K562 (cell line): Measurements from ENCODE around the gene SUPT20H. TPM values are rescaled to one million over a fixed set of nuclear protein-coding genes. Genes with fewer than 3 reads are reported as not detected.

Experiments
- ATAC-seq: fragments of 200-7000 bp; cut with Tn5 transposase; 3 replicates; pipeline ENCODE4 v1.9.1; 2020; ENCODE audit warnings: moderate library complexity
- BruUV-seq: library from RNA; stranded (reverse); fragments of 400-500 nt; replicated peaks from 2 replicates; lab custom pipeline; 2021; lab: Mats Ljungman, UMichigan
- CTCF ChIA-PET: fragments of 300-600 bp; formaldehyde crosslinking; extraction: SDS; loops from one replicate; lab custom pipeline; 2021; ENCODE audit warnings: low intra/inter-chr PET ratio; lab: Yijun Ruan, JAX
- POLR2A ChIA-PET: fragments of 300-600, 350-650 bp; sonication (Branson Sonifier 250); formaldehyde crosslinking; extraction: SDS; loops from one replicate; lab custom pipeline; 2021; ENCODE audit warnings: antibody characterized with exemption, inconsistent platforms; lab: Yijun Ruan, JAX
- DNase-seq, 4 experiments: peaks; one replicate each; pipeline versions ENCODE4 v3.0.0 to v3.0.0-alpha.2; 2011 to 2018; ENCODE audit warnings: low spot score in 3 of 4, mixed read lengths in 3 of 4; ENCODE audit errors: extremely low read depth in 1 of 4
- FAIRE-seq: peaks from 2 replicates; lab custom pipeline; 2011; peaks lifted over from hg19 to GRCh38; lab: Jason Lieb, UNC
- H2AFZ ChIP-seq: 2 replicates; pipeline ENCODE4 v1.6.0; 2011; ENCODE audit warnings: low read depth, low read length, control low read depth, inconsistent platforms
- H3K27ac ChIP-seq: fragments of 200-600 bp; 3 replicates; pipeline ENCODE4 v1.8.0; 2011; ENCODE audit warnings: low read depth, mild to moderate bottlenecking, control low read depth, inconsistent platforms, low read length, moderate library complexity, mixed read lengths; ENCODE audit errors: extremely low read depth
- H3K27me3 ChIP-seq, 2 experiments: fragments of 300-600 bp in 1 of 2; 2 replicates in 1 of 2; 3 replicates in 1 of 2; pipeline versions ENCODE4 v1.6.0 to v1.8.0; 2011; ENCODE audit warnings: inconsistent platforms in 2 of 2, low read length in 2 of 2, mild to moderate bottlenecking in 1 of 2, mixed read lengths in 1 of 2, moderate library complexity in 1 of 2; ENCODE audit not compliant: control insufficient read depth in 2 of 2, insufficient read depth in 2 of 2
- H3K36me3 ChIP-seq: fragments of 300-600 bp; 3 replicates; pipeline ENCODE4 v1.8.0; 2011; ENCODE audit warnings: mild to moderate bottlenecking, low read length, inconsistent platforms; ENCODE audit not compliant: control insufficient read depth, insufficient read depth
- H3K4me1 ChIP-seq, 2 experiments: fragments of 200-600 bp in 1 of 2; replicated peaks in 1 of 2; 2 replicates in 1 of 2; 3 replicates in 1 of 2; pipeline versions ENCODE4 v1.5.1 to v1.8.0; 2011; ENCODE audit warnings: inconsistent platforms in 2 of 2, low read length in 2 of 2, mild to moderate bottlenecking in 1 of 2, mixed read lengths in 1 of 2, moderate library complexity in 1 of 2; ENCODE audit not compliant: control insufficient read depth in 2 of 2, insufficient read depth in 2 of 2
- H3K4me2 ChIP-seq: 2 replicates; pipeline ENCODE4 v1.6.1; 2011; ENCODE audit warnings: low read length, control low read depth, inconsistent platforms, mixed read lengths; ENCODE audit not compliant: insufficient read depth
- H3K4me3 ChIP-seq: fragments of 200-600 bp; sonication (generic), shearing (Covaris generic); 2 replicates; pipeline ENCODE4 v1.5.1; 2016; ENCODE audit warnings: control low read depth, inconsistent platforms
- H3K79me2 ChIP-seq: fragments of 200-600 bp; 3 replicates; pipeline ENCODE4 v1.8.0; 2011; ENCODE audit warnings: low read length, inconsistent platforms; ENCODE audit not compliant: control insufficient read depth, insufficient read depth
- H3K9ac ChIP-seq, 2 experiments: 2 replicates each; pipeline versions ENCODE4 v1.6.0 to v1.6.1; 2011; ENCODE audit warnings: low read depth in 2 of 2, low read length in 2 of 2, control low read depth in 1 of 2, inconsistent platforms in 1 of 2, mild to moderate bottlenecking in 1 of 2, mixed read lengths in 1 of 2; ENCODE audit not compliant: insufficient read depth in 1 of 2
- H3K9me1 ChIP-seq: one replicate; pipeline ENCODE4 v1.6.0; 2011; ENCODE audit warnings: inconsistent platforms, mild to moderate bottlenecking, low read length, moderate library complexity; ENCODE audit not compliant: control insufficient read depth, insufficient read depth
- H3K9me3 ChIP-seq: replicated peaks from 2 replicates; pipeline ENCODE4 v1.5.1; 2011; ENCODE audit warnings: low read depth, low read length, inconsistent platforms; ENCODE audit not compliant: control insufficient read depth, insufficient read depth
- H4K20me1 ChIP-seq: replicated peaks from 2 replicates; pipeline ENCODE4 v1.6.1; 2011; ENCODE audit warnings: low read length, inconsistent platforms, mixed read lengths; ENCODE audit not compliant: control insufficient read depth, insufficient read depth
- MED1 ChIP-seq: sonication (generic); formaldehyde crosslinking; IDR thresholded peaks from 2 replicates; pipeline ENCODE4 v1.8.1; 2023; ENCODE audit warnings: missing genetic modification reagents, borderline replicate concordance
- SETDB1 ChIP-seq: IDR thresholded peaks from one replicate; pipeline ENCODE4 v1.6.1; 2012; ENCODE audit warnings: low read length, control low read depth, inconsistent platforms
- ZNF384 ChIP-seq: IDR thresholded peaks from 2 replicates; pipeline ENCODE4 v1.6.1; 2012; ENCODE audit warnings: low read depth, low read length, improper control_type of control experiment
- WGBS: fragments of 100-300 bp; shearing (Covaris generic); methylation state at CpG from one replicate; pipeline ENCODE4 v1.1.6; 2016; ENCODE audit warnings: low coverage, mixed read lengths; ENCODE audit not compliant: insufficient coverage; ENCODE audit errors: missing lambda C conversion rate; 5-methylcytosine and 5-hydroxymethylcytosine counted together
- in situ Hi-C: fragments of 300-500 bp; cut with MboI; formaldehyde crosslinking; loops from 4 replicates; pipeline ENCODE4 v1.15.0; 2018; ENCODE audit warnings: inconsistent platforms, mixed read lengths
- intact Hi-C: fragments of 100-400 bp; cut with micrococcal nuclease; formaldehyde crosslinking; loops from 2 replicates; pipeline ENCODE4 v1.14.2; 2022
- polyA plus RNA-seq, 8 experiments: library from polyadenylated mRNA; depleted of rRNA in 4 of 8; stranded (reverse) in 5 of 8; unstranded in 3 of 8; fragments of >200 nt; fragmentation: Nextera tagmentation in 2 of 8; fragmentation: Illumina TruSeq in 1 of 8; extraction: Ambion mirVana in 2 of 8; extraction: Trizol in 1 of 8; gene quantifications; 2 replicates each; pipeline versions ENCODE4 v1.2.1 to v1.2.3, GENCODE V29; 2011 to 2014; ENCODE audit warnings: inconsistent platforms in 1 of 8, missing spikeins in 1 of 8
- total RNA-seq, 7 experiments: library from RNA; depleted of rRNA in 6 of 7; stranded (reverse); fragments of >200 nt in 6 of 7; fragmentation: Illumina TruSeq in 2 of 7; extraction: Trizol in 2 of 7; gene quantifications; 2 replicates each; pipeline versions ENCODE4 v1.2.1 to v1.2.3, GENCODE V29; 2011 to 2021; ENCODE audit warnings: low replicate concordance in 1 of 7
- TF ChIP-seq, protein P1 (sequence below): fragments of 250-450 bp; sonication (Bioruptor Pico); IDR thresholded peaks from 2 replicates; pipeline ENCODE4 v1.8.0; 2021; ENCODE audit warnings: mild to moderate bottlenecking, moderate library complexity
- TF ChIP-seq, protein P2 (sequence below): sonication (generic); formaldehyde crosslinking; IDR thresholded peaks from 2 replicates; pipeline ENCODE4 v1.8.0; 2023; ENCODE audit warnings: mild to moderate bottlenecking, missing genetic modification reagents
- TF ChIP-seq, protein P3 (sequence below), 2 experiments: IDR thresholded peaks in 1 of 2; conservative IDR thresholded peaks in 1 of 2; 2 replicates each; pipeline ENCODE4 v1.6.1; 2016; ENCODE audit warnings: low read depth in 2 of 2, mild to moderate bottlenecking in 1 of 2, missing compliant biosample characterization in 1 of 2, missing genetic modification characterization in 1 of 2, moderate library complexity in 1 of 2

SUPT20H gene
- total and polyA plus RNA-seq, 9 of the 15 experiments (the other 6 are each of a cell fraction or from before 2014, with no cell fraction given), result 11.4 to 71.8 (median 31.7) TPM

DNA sequence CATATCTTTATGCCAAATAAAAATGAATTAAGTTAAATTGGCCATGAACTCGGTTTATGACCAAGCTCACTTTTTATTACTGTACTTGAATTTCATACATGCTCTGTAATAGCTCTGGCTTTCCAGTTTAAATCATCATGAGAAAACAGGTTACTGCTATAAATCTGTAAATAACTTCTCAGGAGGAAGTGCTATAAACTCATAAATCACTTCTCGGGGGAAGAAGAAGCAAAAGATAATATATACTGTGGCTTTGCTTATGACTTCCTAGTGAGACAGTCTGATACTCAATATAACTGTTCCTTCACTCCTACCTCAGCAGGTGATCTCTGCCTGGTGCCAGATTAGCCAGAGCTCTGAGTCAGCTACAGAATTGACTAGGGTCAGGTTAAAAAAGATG, 12.5 kb downstream of the SUPT20H start:
- no peaks in the 10 kb centered on the region for H3K9me3 ChIP-seq
- no peak overlapping the region for H3K4me3 ChIP-seq
- POLR2A ChIA-PET, result interaction anchor here (1.2 to 1.3 kb wide), 2 partner anchors 9 to 11 kb away, joined by 3 read pairs; no protein-coding TSS in a partner anchor
- H3K4me1 ChIP-seq, result no peaks in the 10 kb centered on the region
- H3K36me3 ChIP-seq, result peaks cover 66% of the 10 kb centered on the region
- no peak overlapping the region for H2AFZ ChIP-seq
- no peaks in the 10 kb centered on the region for H3K9me1 ChIP-seq
- no peak overlapping the region for H3K27ac ChIP-seq
- H3K27me3 ChIP-seq, result no peaks in the 10 kb centered on the region
- ATAC-seq (no peak), DNase-seq (no peak), FAIRE-seq (no peak)
- CTCF ChIA-PET, result no interaction called here
- H3K79me2 ChIP-seq, result peaks cover 30% of the 10 kb centered on the region
- H3K4me2 ChIP-seq, result no peak overlapping the region
- 88% methylated on average over 2 of the region's 2 CpGs for WGBS
- no peaks in the 10 kb centered on the region for H4K20me1 ChIP-seq
- TF ChIP-seq, protein P1, sequence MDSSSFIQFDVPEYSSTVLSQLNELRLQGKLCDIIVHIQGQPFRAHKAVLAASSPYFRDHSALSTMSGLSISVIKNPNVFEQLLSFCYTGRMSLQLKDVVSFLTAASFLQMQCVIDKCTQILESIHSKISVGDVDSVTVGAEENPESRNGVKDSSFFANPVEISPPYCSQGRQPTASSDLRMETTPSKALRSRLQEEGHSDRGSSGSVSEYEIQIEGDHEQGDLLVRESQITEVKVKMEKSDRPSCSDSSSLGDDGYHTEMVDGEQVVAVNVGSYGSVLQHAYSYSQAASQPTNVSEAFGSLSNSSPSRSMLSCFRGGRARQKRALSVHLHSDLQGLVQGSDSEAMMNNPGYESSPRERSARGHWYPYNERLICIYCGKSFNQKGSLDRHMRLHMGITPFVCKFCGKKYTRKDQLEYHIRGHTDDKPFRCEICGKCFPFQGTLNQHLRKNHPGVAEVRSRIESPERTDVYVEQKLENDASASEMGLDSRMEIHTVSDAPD (CRISPR knock-in tag), result no peak
- no peak overlapping the region for H3K9ac ChIP-seq
- in situ Hi-C loops (no loop called here), intact Hi-C loops (no loop called here)
- BruUV-seq, result no TSS peak

DNA sequence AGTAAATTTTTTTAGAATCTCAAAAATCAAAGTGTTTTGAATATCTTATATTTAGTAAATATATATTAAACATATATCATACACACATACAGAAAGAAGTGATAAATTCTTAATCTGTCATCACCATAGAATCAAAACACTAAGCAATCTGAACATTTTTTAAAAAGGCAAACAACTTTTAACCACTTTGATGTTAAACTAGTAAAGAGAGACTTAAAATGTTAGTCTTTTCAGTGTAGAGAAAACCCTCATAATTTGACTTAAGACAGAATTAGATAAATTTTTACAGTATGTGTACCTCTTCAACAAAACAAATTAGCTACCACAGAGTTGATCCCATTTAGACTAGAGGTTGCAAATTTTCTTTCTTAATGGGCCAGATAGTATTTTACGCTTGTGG, 13.4 kb downstream of the SUPT20H start:
- Histone ChIP-seq H3K9ac (no peak overlapping the region), H4K20me1 (no peaks in the 10 kb centered on the region), H3K36me3 (peaks cover 70% of the 10 kb centered on the region), H3K9me3 (no peaks in the 10 kb centered on the region), H2AFZ (no peak overlapping the region), H3K4me1 (no peaks in the 10 kb centered on the region), H3K27me3 (no peaks in the 10 kb centered on the region), H3K9me1 (no peaks in the 10 kb centered on the region), H3K27ac (no peak overlapping the region), H3K4me3 (no peak overlapping the region), H3K79me2 (peaks cover 20% of the 10 kb centered on the region), H3K4me2 (no peak overlapping the region)
- intact Hi-C loops (no loop called here), in situ Hi-C loops (no loop called here)
- DNase-seq (no peak), ATAC-seq (no peak), FAIRE-seq (no peak)
- POLR2A ChIA-PET, result interaction anchor here (1.2 to 1.3 kb wide), 2 partner anchors 10 to 12 kb away, joined by 3 read pairs; no protein-coding TSS in a partner anchor
- 100% methylated on average over 1 of the region's 1 CpG for WGBS
- no TSS peak for BruUV-seq
- CTCF ChIA-PET, result no interaction called here
- TF ChIP-seq ZNF384 (no peak), MED1 (CRISPR knock-in tag) (no peak), SETDB1 (no peak)
- TF ChIP-seq, protein P2, sequence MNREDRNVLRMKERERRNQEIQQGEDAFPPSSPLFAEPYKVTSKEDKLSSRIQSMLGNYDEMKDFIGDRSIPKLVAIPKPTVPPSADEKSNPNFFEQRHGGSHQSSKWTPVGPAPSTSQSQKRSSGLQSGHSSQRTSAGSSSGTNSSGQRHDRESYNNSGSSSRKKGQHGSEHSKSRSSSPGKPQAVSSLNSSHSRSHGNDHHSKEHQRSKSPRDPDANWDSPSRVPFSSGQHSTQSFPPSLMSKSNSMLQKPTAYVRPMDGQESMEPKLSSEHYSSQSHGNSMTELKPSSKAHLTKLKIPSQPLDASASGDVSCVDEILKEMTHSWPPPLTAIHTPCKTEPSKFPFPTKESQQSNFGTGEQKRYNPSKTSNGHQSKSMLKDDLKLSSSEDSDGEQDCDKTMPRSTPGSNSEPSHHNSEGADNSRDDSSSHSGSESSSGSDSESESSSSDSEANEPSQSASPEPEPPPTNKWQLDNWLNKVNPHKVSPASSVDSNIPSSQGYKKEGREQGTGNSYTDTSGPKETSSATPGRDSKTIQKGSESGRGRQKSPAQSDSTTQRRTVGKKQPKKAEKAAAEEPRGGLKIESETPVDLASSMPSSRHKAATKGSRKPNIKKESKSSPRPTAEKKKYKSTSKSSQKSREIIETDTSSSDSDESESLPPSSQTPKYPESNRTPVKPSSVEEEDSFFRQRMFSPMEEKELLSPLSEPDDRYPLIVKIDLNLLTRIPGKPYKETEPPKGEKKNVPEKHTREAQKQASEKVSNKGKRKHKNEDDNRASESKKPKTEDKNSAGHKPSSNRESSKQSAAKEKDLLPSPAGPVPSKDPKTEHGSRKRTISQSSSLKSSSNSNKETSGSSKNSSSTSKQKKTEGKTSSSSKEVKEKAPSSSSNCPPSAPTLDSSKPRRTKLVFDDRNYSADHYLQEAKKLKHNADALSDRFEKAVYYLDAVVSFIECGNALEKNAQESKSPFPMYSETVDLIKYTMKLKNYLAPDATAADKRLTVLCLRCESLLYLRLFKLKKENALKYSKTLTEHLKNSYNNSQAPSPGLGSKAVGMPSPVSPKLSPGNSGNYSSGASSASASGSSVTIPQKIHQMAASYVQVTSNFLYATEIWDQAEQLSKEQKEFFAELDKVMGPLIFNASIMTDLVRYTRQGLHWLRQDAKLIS (CRISPR knock-in tag), result no peak
- TF ChIP-seq, protein P3, sequence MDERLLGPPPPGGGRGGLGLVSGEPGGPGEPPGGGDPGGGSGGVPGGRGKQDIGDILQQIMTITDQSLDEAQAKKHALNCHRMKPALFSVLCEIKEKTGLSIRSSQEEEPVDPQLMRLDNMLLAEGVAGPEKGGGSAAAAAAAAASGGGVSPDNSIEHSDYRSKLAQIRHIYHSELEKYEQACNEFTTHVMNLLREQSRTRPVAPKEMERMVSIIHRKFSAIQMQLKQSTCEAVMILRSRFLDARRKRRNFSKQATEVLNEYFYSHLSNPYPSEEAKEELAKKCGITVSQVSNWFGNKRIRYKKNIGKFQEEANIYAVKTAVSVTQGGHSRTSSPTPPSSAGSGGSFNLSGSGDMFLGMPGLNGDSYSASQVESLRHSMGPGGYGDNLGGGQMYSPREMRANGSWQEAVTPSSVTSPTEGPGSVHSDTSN (CRISPR knock-in tag; IDR thresholded peaks at IDR 0.05; ENCODE audit: low read depth), result no peak
- TF ChIP-seq, protein P3 (tag; conservative IDR thresholded peaks at IDR 0.05; ENCODE audit: low read depth), result no peak
